Mononuclear cell (primary cell): ENCODE results near the gene KIF9. TPM values are rescaled to one million over a fixed set of nuclear protein-coding genes. Genes with fewer than 3 reads are reported as not detected.
"Not testable (repeated sequence)": the region's sequence is repeated elsewhere in the genome, so short reads cannot be mapped to it uniquely, and the experiment has no call there.

ENCODE experiments used
- H3K27me3 ChIP-seq: 2 replicates; pipeline ENCODE4 v1.6.0; 2011; ENCODE audit warnings: low read length, control low read depth; ENCODE audit not compliant: insufficient read depth
- H3K4me1 ChIP-seq: 2 replicates; pipeline ENCODE4 v1.5.1; 2011; ENCODE audit warnings: mild to moderate bottlenecking, low read length, control low read depth; ENCODE audit not compliant: insufficient read depth
- H3K4me3 ChIP-seq: 2 replicates; pipeline ENCODE4 v1.5.1; 2011; ENCODE audit warnings: mild to moderate bottlenecking, low read length, moderate library complexity
- H3K9me3 ChIP-seq: 2 replicates; pipeline ENCODE4 v1.5.1; 2011; ENCODE audit warnings: low read depth, mild to moderate bottlenecking, control low read depth, low read length
- total RNA-seq: library from RNA; depleted of rRNA; stranded (reverse); fragments of >200 nt; gene quantifications from one replicate; pipeline ENCODE4 v1.2.3, GENCODE V29; 2012

The KIF9 gene
- total RNA-seq, 1 donor = 4.7 TPM

GRCh38 chr3:47197287-47197686 lies 85.3 kb downstream of the KIF9 start:
- Histone ChIP-seq H3K9me3 (no peaks in the 10 kb centered on the region), H3K4me1 (no peaks in the 10 kb centered on the region), H3K27me3 (no peaks in the 10 kb centered on the region), H3K4me3 (no peak overlapping the region)

GRCh38 chr3:47194994-47195393 lies 87.6 kb downstream of the KIF9 start:
- no peaks in the 10 kb centered on the region for H3K27me3 ChIP-seq
- no peaks in the 10 kb centered on the region for H3K4me1 ChIP-seq
- no peak overlapping the region for H3K4me3 ChIP-seq

GRCh38 chr3:47193871-47194859 lies 88.4 kb downstream of the KIF9 start:
- Histone ChIP-seq H3K27me3 (no peaks in the 10 kb centered on the region), H3K4me3 (no peak overlapping the region), H3K4me1 (no peaks in the 10 kb centered on the region), H3K9me3 (no peaks in the 10 kb centered on the region)

More at GRCh38 chr3:47194994-47195393, 87.6 kb downstream of the KIF9 start:
- H3K9me3 ChIP-seq = no peaks in the 10 kb centered on the region

GRCh38 chr3:47186285-47186684 lies 96.3 kb downstream of the KIF9 start:
- H3K9me3 ChIP-seq = no peaks in the 10 kb centered on the region
- no peaks in the 10 kb centered on the region for H3K4me1 ChIP-seq
- H3K4me3 ChIP-seq = no peak overlapping the region
- H3K27me3 ChIP-seq = no peaks in the 10 kb centered on the region

GRCh38 chr3:47181685-47182084 lies 100.9 kb downstream of the KIF9 start:
- H3K9me3 ChIP-seq, H3K4me1 ChIP-seq, H3K27me3 ChIP-seq, H3K4me3 ChIP-seq: not testable (repeated sequence)

- H3K9me3 ChIP-seq, H3K27me3 ChIP-seq, H3K4me1 ChIP-seq, H3K4me3 ChIP-seq: not testable (repeated sequence)
Observed at GRCh38 chr3:47180011-47180410, 102.6 kb downstream of the KIF9 start.

Other genes starting within 250 kb of the KIF9 start
- gene SETD2, start 118.7 kb downstream of the KIF9 start, total RNA-seq = 121 TPM
- gene KLHL18, start 145 bp upstream of the KIF9 start, total RNA-seq = 14.2 TPM
- gene PTPN23, start 98.2 kb upstream of the KIF9 start, total RNA-seq = 14.9 TPM
- 31.9 TPM for gene SCAP, start 193.1 kb upstream of the KIF9 start, total RNA-seq
- 7.8 TPM for gene ELP6, start 230.9 kb upstream of the KIF9 start, total RNA-seq